ENCODE measurements around the gene OR7A10. TPM values are rescaled to one million over a fixed set of nuclear protein-coding genes. Genes with fewer than 3 reads are reported as not detected.
"Not testable (repeated sequence)": the region's sequence is repeated elsewhere in the genome, so short reads cannot be mapped to it uniquely, and the experiment has no call there.

The OR7A10 gene
- total RNA-seq, 2 experiments from 2014 or later: not detected

- POLR2A ChIA-PET: no interaction called here
- Mint-ChIP-seq H3K36me3 (ENCODE audit: low read depth) (no peaks in the 10 kb centered on the region), H3K27ac (no peak overlapping the region), H3K9me3 (ENCODE audit: low read depth) (no peaks in the 10 kb centered on the region), H3K27me3 (peaks cover 15% of the 10 kb centered on the region), H3K4me3 (no peak overlapping the region), H3K4me1 (no peaks in the 10 kb centered on the region)
- intact Hi-C loops (cut with DNase I, micrococcal nuclease): no loop called here
- CTCF ChIA-PET: interaction anchor here (1.0 kb wide), 1 partner anchor 16 kb away, joined by 3 read pairs; no protein-coding TSS in a partner anchor
- DNase-seq: no peak
- ATAC-seq: no peak
These were observed 18.0 kb downstream of the OR7A10 start for GRCh38 chr19:14830702-14831101.

DNA sequence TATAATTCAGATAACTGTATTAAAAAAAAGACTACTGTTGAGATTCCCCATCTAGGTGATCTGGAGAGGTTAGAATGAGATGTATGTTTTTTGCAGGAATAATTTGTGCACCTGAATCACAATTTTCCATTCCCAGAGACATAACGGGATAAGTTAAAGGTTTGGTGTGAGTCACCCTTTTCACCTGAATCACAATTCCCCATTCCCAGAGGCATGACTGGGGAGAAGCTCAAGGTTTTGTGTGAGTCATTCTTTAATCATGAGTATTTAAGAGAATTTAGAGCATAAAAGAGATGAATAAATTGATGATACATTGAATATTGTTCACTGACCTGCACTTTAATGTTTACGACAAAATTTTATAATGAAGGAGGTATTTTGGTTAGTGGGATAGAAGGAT lies 22.7 kb downstream of the OR7A10 start:
- intact Hi-C loops (cut with DNase I, micrococcal nuclease): no loop called here
- Mint-ChIP-seq H3K4me1 (no peaks in the 10 kb centered on the region), H3K9me3 (ENCODE audit: low read depth) (no peaks in the 10 kb centered on the region)

DNA sequence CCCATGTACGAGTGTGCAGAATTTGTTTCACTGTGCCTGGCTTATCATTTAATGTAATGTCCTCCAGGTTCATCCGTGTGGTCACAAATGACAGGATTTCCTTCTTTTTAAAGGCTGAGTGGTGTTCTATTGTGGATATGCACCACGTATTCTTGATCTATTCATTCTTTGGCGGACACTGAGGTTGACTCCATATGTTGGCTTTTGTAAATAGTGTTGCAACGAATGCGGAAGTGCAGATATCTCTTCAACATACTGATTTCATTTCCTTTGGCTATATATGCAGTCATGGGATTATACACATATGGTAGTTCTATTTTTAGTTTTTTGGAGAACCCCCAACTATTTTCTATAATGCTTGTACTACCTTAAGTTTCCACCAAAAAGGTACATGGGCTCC lies 26.8 kb downstream of the OR7A10 start:
- DNase-seq: no peak
- intact Hi-C loops (cut with DNase I, micrococcal nuclease): no loop called here
- Mint-ChIP-seq H3K9me3 (ENCODE audit: low read depth) (no peaks in the 10 kb centered on the region), H3K4me1 (no peaks in the 10 kb centered on the region), H3K36me3 (ENCODE audit: low read depth) (no peaks in the 10 kb centered on the region), H3K27me3 (peaks cover 35% of the 10 kb centered on the region), H3K27ac (no peak overlapping the region), H3K4me3 (no peak overlapping the region)
- ChIA-PET CTCF (no interaction called here), POLR2A (no interaction called here)
- ATAC-seq: no peak

More for the DNA sequence above, 22.7 kb downstream of the OR7A10 start:
- Mint-ChIP-seq H3K27me3 (peaks cover 31% of the 10 kb centered on the region), H3K4me3 (no peak overlapping the region), H3K36me3 (ENCODE audit: low read depth) (no peaks in the 10 kb centered on the region), H3K27ac (no peak overlapping the region)
- ChIA-PET POLR2A (no interaction called here), CTCF (no interaction called here)
- DNase-seq (no peak), ATAC-seq (no peak)

- Mint-ChIP-seq H3K4me1 (no peaks in the 10 kb centered on the region), H3K9me3 (ENCODE audit: low read depth) (no peaks in the 10 kb centered on the region), H3K4me3 (no peak overlapping the region), H3K36me3 (ENCODE audit: low read depth) (no peaks in the 10 kb centered on the region), H3K27me3 (peaks cover 18% of the 10 kb centered on the region), H3K27ac (no peak overlapping the region)
- DNase-seq: no peak
- ChIA-PET CTCF (no interaction called here), POLR2A (no interaction called here)
- ATAC-seq: no peak
- intact Hi-C loops (cut with DNase I, micrococcal nuclease): no loop called here
These were observed 30.1 kb downstream of the OR7A10 start for GRCh38 chr19:14818588-14818987.

DNA sequence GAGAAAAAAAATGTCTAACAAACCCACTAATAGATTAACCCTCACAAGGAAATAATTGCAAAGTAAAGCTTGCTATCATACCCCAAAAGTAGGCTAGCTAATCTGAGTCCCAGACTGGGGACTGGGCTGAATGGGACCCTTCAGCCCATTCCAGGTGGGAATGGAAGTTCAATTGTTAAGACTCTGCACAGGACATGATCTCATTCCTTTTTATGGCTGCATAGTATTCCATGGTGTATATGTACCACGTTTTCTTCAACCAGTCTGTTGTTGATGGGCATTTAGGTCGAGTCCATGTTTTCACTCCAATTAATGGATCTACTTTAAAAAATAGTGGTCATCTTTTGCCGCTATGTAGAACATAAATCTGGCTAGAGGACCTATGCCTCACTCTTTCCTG lies 31.7 kb downstream of the OR7A10 start:
- POLR2A ChIA-PET: no interaction called here
- no peak for DNase-seq
- Mint-ChIP-seq H3K4me1 (no peaks in the 10 kb centered on the region), H3K9me3 (ENCODE audit: low read depth) (no peaks in the 10 kb centered on the region), H3K27me3 (peaks cover 15% of the 10 kb centered on the region), H3K4me3 (no peak overlapping the region), H3K27ac (no peak overlapping the region), H3K36me3 (ENCODE audit: low read depth) (no peaks in the 10 kb centered on the region)
- intact Hi-C loops (cut with DNase I, micrococcal nuclease): no loop called here
- CTCF ChIA-PET: no interaction called here
- no peak for ATAC-seq

- Mint-ChIP-seq H3K9me3 (ENCODE audit: low read depth) (no peaks in the 10 kb centered on the region), H3K27ac (no peak overlapping the region), H3K4me1 (no peaks in the 10 kb centered on the region), H3K36me3 (ENCODE audit: low read depth) (no peaks in the 10 kb centered on the region), H3K27me3 (peaks cover 2% of the 10 kb centered on the region), H3K4me3 (no peak overlapping the region)
- intact Hi-C loops (cut with DNase I, micrococcal nuclease): no loop called here
- DNase-seq (no peak), ATAC-seq (no peak)
- ChIA-PET CTCF (interaction anchor here (0.6 kb wide), 1 partner anchor 111 kb away, joined by 5 read pairs; no protein-coding TSS in a partner anchor), POLR2A (no interaction called here)
These were observed 33.6 kb downstream of the OR7A10 start for GRCh38 chr19:14814982-14815652.

GRCh38 chr19:14809272-14810057 lies 39.3 kb downstream of the OR7A10 start:
- intact Hi-C loops (cut with DNase I, micrococcal nuclease): no loop called here
- Mint-ChIP-seq H3K27me3 (no peaks in the 10 kb centered on the region), H3K9me3 (ENCODE audit: low read depth) (no peaks in the 10 kb centered on the region), H3K36me3 (ENCODE audit: low read depth) (no peaks in the 10 kb centered on the region), H3K4me1 (no peaks in the 10 kb centered on the region), H3K27ac (no peak overlapping the region), H3K4me3 (no peak overlapping the region)
- ChIA-PET POLR2A (no interaction called here), CTCF (no interaction called here)
- ATAC-seq (no peak), DNase-seq (no peak)

- ATAC-seq: no peak
These were observed 44.0 kb downstream of the OR7A10 start for GRCh38 chr19:14804765-14805164.

GRCh38 chr19:14798760-14799159 lies 50.0 kb downstream of the OR7A10 start:
- Mint-ChIP-seq H3K9me3 (ENCODE audit: low read depth) (no peaks in the 10 kb centered on the region), H3K36me3 (ENCODE audit: low read depth) (no peaks in the 10 kb centered on the region), H3K4me1 (no peaks in the 10 kb centered on the region), H3K27ac (no peak overlapping the region), H3K27me3 (peaks cover 10% of the 10 kb centered on the region), H3K4me3 (no peak overlapping the region)
- CTCF ChIA-PET: interaction anchor here (1.7 kb wide), 1 partner anchor 12 kb away, joined by 7 read pairs; no protein-coding TSS in a partner anchor
- ATAC-seq (no peak), DNase-seq (no peak)
- intact Hi-C loops (cut with DNase I, micrococcal nuclease): no loop called here
- POLR2A ChIA-PET: no interaction called here

More at GRCh38 chr19:14804765-14805164, 44.0 kb downstream of the OR7A10 start:
- intact Hi-C loops (cut with DNase I, micrococcal nuclease): no loop called here
- ChIA-PET CTCF (no interaction called here), POLR2A (no interaction called here)
- Mint-ChIP-seq H3K27ac (no peak overlapping the region), H3K36me3 (ENCODE audit: low read depth) (no peaks in the 10 kb centered on the region), H3K9me3 (ENCODE audit: low read depth) (no peaks in the 10 kb centered on the region), H3K27me3 (no peaks in the 10 kb centered on the region), H3K4me3 (no peak overlapping the region), H3K4me1 (no peaks in the 10 kb centered on the region)
- no peak for DNase-seq

- Mint-ChIP-seq H3K27me3 (peaks cover 13% of the 10 kb centered on the region), H3K4me1 (no peaks in the 10 kb centered on the region), H3K27ac (no peak overlapping the region), H3K9me3 (ENCODE audit: low read depth) (no peaks in the 10 kb centered on the region), H3K36me3 (ENCODE audit: low read depth) (no peaks in the 10 kb centered on the region), H3K4me3 (no peak overlapping the region)
- ATAC-seq: no peak
- no peak for DNase-seq
- ChIA-PET CTCF (interaction anchor here (0.6 to 1.1 kb wide), 2 partner anchors 46 to 108 kb away, joined by 3 read pairs; no protein-coding TSS in a partner anchor), POLR2A (no interaction called here)
- intact Hi-C loops (cut with DNase I, micrococcal nuclease): no loop called here
These were observed 52.7 kb downstream of the OR7A10 start for GRCh38 chr19:14796021-14796420.

- ChIA-PET POLR2A (no interaction called here), CTCF (interaction anchor here (0.7 kb wide), 1 partner anchor 10 kb away, joined by 3 read pairs; no protein-coding TSS in a partner anchor)
- DNase-seq (no peak), ATAC-seq (no peak)
- no peak overlapping the region for H3K27ac Mint-ChIP-seq
- no peaks in the 10 kb centered on the region for H3K4me1 Mint-ChIP-seq
- H3K9me3 Mint-ChIP-seq (ENCODE audit: low read depth): no peaks in the 10 kb centered on the region
- H3K36me3 Mint-ChIP-seq (ENCODE audit: low read depth): no peaks in the 10 kb centered on the region
- H3K27me3 Mint-ChIP-seq: peaks cover 13% of the 10 kb centered on the region
- intact Hi-C loops (cut with DNase I, micrococcal nuclease): no loop called here
- no peak overlapping the region for H3K4me3 Mint-ChIP-seq
These were observed 53.5 kb downstream of the OR7A10 start for GRCh38 chr19:14795078-14795721.

DNA sequence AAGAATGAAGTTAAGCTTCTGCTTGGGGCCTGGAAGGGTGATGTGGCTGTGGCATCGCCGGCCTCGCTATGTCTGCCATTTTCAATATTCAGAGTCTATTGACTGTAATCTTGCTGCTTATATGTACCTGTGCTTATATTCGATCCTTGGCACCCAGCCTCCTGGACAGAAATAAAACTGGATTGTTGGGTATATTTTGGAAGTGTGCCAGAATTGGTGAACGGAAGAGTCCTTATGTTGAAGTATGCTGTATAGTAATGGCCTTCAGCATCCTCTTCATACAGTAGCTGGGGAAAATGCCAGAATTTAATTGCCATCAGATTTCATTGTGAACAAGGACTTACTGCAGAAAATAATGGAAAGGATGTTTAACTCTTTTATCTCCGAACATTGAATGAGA lies 56.5 kb downstream of the OR7A10 start:
- H3K27me3 Mint-ChIP-seq: peaks cover 13% of the 10 kb centered on the region
- CTCF ChIA-PET: not testable (repeated sequence)

More for the DNA sequence above, 56.5 kb downstream of the OR7A10 start:
- DNase-seq; H3K9me3 Mint-ChIP-seq (ENCODE audit: low read depth); intact Hi-C loops (cut with DNase I, micrococcal nuclease); H3K4me1 Mint-ChIP-seq; H3K27ac Mint-ChIP-seq; POLR2A ChIA-PET; H3K36me3 Mint-ChIP-seq (ENCODE audit: low read depth); H3K4me3 Mint-ChIP-seq; ATAC-seq: not testable (repeated sequence)
